GM13977 (cell line): ENCODE results near the gene NTM.

Source experiments
- DNase-seq: peaks from one replicate; pipeline ENCODE4 v3.0.0; 2012; ENCODE audit warnings: low spot score
- in situ Hi-C: fragments of 300-500 bp; cut with MboI; formaldehyde crosslinking; loops from one replicate; pipeline ENCODE4 v1.12.0; 2022; ENCODE audit warnings: low sequenced_read_pairs, low pct_unique_long_range_greater_than_20kb, mixed read lengths, inconsistent platforms; ENCODE audit not compliant: unreplicated experiment
- TF ChIP-seq, protein P1 (sequence below): IDR thresholded peaks from 2 replicates; pipeline ENCODE4 v1.5.1; 2012; ENCODE audit warnings: mild to moderate bottlenecking, control low read depth; ENCODE audit not compliant: insufficient read depth; ENCODE audit errors: extremely low read depth, missing control alignments

NTM gene

DNA sequence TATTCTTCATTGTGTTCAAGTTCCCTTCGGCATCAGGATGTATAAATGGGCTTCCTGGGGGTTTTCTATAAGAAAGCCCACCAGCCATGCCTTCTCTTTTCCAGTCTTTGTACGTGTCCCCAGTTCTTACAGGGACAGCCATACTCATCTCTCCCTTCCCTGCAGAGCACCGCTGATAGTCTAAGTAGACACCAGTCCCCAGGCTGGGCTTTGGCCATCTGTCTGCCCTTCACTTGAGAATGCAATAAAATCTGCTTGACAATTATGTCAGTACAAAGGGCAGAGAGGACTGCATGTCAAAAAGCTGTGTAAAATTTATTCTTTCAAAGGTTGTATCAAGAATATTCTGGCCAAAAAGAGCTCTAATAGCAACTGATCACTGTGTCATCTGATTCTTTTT, 27.3 kb downstream of the NTM start:
- in situ Hi-C loops, result no loop called here
- TF ChIP-seq, protein P1, sequence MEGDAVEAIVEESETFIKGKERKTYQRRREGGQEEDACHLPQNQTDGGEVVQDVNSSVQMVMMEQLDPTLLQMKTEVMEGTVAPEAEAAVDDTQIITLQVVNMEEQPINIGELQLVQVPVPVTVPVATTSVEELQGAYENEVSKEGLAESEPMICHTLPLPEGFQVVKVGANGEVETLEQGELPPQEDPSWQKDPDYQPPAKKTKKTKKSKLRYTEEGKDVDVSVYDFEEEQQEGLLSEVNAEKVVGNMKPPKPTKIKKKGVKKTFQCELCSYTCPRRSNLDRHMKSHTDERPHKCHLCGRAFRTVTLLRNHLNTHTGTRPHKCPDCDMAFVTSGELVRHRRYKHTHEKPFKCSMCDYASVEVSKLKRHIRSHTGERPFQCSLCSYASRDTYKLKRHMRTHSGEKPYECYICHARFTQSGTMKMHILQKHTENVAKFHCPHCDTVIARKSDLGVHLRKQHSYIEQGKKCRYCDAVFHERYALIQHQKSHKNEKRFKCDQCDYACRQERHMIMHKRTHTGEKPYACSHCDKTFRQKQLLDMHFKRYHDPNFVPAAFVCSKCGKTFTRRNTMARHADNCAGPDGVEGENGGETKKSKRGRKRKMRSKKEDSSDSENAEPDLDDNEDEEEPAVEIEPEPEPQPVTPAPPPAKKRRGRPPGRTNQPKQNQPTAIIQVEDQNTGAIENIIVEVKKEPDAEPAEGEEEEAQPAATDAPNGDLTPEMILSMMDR, result no peak
- no peak for DNase-seq

DNA sequence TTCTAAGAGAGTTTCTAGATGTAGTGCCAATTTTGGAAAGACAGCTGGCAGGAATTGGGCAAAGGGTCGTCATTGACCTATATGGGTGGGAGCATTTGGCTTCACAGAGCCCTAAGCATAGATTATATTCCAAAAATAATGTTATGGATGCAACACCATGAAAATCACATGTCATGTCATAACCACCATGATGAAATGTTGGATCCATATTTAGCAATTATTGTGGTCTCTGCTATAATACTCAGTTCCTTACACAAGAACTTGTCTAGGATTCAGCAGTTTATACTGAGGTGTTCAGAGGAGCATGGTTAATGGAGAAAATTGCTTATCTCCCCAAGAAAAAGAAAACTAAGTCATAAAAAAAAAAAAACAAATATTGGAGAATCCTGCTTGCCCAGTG, 31.6 kb downstream of the NTM start:
- in situ Hi-C loops, result no loop called here
- no peak for DNase-seq
- TF ChIP-seq, protein P1, result no peak

DNA sequence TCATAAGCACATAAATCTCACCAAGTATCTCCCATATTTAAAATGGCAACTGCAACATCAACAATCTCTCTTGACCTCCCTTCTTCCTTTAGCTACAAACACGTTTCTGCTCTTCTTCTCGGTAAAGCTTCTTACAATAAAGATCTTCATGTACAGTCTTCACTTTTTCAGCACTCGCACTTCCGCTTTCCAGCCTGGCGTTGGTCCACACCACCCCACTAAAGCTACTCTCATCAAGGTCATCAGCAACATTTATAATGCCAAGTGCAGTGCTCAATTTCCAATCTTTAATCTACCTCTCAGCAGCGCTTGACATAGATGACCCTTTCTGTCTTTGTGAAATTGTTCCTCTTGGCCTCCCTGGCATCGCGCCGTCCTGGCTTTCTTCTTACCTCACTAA, 33.6 kb downstream of the NTM start:
- DNase-seq, result no peak
- TF ChIP-seq, protein P1, result no peak
- in situ Hi-C loops, result no loop called here

DNA sequence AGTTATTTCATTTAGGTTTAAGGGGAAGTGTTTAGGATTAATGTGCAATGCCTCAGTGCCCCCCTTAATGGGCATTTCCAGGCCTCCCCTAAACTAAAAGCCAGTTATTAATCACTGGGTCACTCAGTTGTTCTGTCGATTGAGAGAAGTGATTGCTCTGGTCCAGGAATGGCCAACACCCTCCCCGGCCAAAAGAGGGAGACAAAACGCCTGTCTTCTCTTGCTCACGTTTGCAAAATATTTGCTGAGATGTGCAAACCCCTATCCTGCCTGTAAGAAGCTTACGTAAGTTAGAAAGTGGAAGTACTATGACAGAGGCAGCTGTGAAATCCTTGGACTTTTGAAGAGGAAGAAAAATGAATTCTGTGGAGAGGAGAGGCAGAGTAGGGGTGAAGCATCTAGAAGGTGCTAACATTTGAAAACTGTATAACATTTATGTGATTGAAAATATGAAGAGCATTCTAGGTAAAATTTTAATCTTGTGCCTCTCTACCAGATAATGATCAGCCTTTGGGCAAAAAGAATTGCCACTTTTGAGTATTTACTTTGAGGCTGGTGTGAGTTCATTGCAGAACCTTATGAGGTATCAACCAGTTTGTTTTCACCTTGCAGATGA, 37.7 kb downstream of the NTM start:
- in situ Hi-C loops, result no loop called here

DNA sequence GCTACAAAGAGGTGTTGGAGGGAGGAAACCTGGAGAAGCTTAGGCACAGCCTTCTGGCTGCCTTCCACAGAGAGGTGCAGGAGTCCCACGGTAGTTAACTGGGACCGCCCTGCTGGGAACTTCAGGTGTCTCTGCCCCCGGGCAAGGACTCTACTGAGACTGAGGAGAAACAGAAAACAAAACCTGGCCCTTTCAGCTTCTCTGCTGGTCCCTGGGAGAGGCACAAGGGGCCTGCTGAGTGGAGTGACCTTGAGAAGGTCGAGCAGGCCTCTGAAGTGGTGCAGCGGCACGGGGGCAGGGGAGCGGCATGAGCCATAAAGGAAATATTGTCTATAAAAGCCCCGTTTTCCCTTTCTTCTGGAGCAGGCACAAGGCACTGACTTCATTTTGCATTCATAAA, 38.9 kb downstream of the NTM start:
- DNase-seq, result no peak
- TF ChIP-seq, protein P1, result no peak
- in situ Hi-C loops, result no loop called here

More for the DNA sequence above, 37.7 kb downstream of the NTM start:
- DNase-seq, result peak; percentile 21
- TF ChIP-seq, protein P1, result peak; percentile 56

DNA sequence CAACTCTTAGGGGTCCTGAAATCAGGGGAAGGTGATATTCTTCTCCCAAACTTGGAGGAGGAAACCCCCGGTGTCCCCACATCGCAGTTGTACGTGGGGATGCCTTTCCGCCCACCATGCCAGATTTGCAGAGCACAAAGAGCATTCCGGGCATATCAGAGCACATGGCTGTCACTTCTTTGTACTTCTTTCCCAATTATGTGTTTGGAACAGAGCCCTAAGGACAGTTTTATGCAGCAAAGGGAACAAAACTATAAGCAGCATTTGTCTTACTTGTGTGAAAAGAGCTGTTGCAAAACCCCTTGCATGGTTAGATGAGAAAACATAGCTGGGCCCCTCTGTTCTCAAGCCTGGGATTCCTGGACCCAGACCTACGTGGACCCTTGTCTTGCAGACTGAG, 41.2 kb downstream of the NTM start:
- in situ Hi-C loops, result no loop called here
- TF ChIP-seq, protein P1, result no peak
- no peak for DNase-seq
